Stimulated activated CD4-positive, alpha-beta T cell treated with anti-CD3 and anti-CD28 coated beads, TNF-alpha, amount 100 ng/mL, for 4 hours (primary cell): ENCODE data around the gene AOAH.

Source experiments
- DNase-seq, 3 experiments: peaks; one replicate each; pipeline ENCODE4 v3.0.0-alpha.2; 2020; ENCODE audit warnings: low read depth in 3 of 3

The AOAH gene

GRCh38 chr7:36547416-36547815 is 176.9 kb downstream of the AOAH start:
- DNase-seq = no peak

GRCh38 chr7:36546331-36546730 is 178.0 kb downstream of the AOAH start:
- DNase-seq = no peak

- DNase-seq = no peak
These were observed 179.0 kb downstream of the AOAH start for GRCh38 chr7:36545291-36545690.

- no peak for DNase-seq
These were observed 186.2 kb downstream of the AOAH start for GRCh38 chr7:36538126-36538525.

- DNase-seq = no peak
These were observed 188.2 kb downstream of the AOAH start for GRCh38 chr7:36535866-36536664.

GRCh38 chr7:36533717-36534116 is 190.6 kb downstream of the AOAH start:
- DNase-seq = no peak

GRCh38 chr7:36532981-36533499 is 191.3 kb downstream of the AOAH start:
- no peak for DNase-seq

- DNase-seq = no peak
These were observed 192.3 kb downstream of the AOAH start for GRCh38 chr7:36531951-36532350.

- no peak for DNase-seq
These were observed 193.8 kb downstream of the AOAH start for GRCh38 chr7:36530456-36530855.

- DNase-seq = no peak
These were observed 196.8 kb downstream of the AOAH start for GRCh38 chr7:36527549-36527913.

GRCh38 chr7:36526863-36527548 is 197.3 kb downstream of the AOAH start:
- no peak for DNase-seq

GRCh38 chr7:36523371-36524101 is 200.8 kb downstream of the AOAH start:
- DNase-seq = no peak

GRCh38 chr7:36522453-36523007 is 201.8 kb downstream of the AOAH start:
- DNase-seq = no peak

GRCh38 chr7:36521911-36522310 is 202.4 kb downstream of the AOAH start:
- DNase-seq = no peak

- no peak for DNase-seq
These were observed 203.2 kb downstream of the AOAH start for GRCh38 chr7:36521133-36521532.

GRCh38 chr7:36515847-36516246 is 208.4 kb downstream of the AOAH start:
- DNase-seq = no peak

- DNase-seq = no peak
These were observed 209.7 kb downstream of the AOAH start for GRCh38 chr7:36514289-36515243.

GRCh38 chr7:36513393-36513792 is 210.9 kb downstream of the AOAH start:
- no peak for DNase-seq

GRCh38 chr7:36512616-36513015 is 211.7 kb downstream of the AOAH start:
- DNase-seq = no peak

- DNase-seq = no peak
These were observed 214.3 kb downstream of the AOAH start for GRCh38 chr7:36509962-36510361.
